ENCODE data around the gene AGAP2.

The AGAP2 gene

DNA sequence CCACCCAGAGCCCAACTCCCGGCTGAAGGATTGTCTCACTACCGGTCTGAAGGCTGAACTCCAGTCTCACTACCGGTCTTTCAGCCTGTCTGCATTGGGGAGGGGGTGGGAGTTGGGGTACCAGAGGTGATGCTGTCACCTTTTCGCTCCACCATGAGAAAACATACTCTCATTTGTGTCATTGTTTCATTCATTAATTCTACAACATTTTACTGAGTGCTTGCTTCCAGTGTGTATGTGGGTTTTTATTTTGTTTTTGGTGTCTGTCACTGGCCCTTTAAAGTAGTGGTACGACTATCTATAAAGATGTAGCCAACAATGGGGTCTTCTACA is 14.1 kb upstream of the AGAP2 start:
- no peak for DNase-seq

DNA sequence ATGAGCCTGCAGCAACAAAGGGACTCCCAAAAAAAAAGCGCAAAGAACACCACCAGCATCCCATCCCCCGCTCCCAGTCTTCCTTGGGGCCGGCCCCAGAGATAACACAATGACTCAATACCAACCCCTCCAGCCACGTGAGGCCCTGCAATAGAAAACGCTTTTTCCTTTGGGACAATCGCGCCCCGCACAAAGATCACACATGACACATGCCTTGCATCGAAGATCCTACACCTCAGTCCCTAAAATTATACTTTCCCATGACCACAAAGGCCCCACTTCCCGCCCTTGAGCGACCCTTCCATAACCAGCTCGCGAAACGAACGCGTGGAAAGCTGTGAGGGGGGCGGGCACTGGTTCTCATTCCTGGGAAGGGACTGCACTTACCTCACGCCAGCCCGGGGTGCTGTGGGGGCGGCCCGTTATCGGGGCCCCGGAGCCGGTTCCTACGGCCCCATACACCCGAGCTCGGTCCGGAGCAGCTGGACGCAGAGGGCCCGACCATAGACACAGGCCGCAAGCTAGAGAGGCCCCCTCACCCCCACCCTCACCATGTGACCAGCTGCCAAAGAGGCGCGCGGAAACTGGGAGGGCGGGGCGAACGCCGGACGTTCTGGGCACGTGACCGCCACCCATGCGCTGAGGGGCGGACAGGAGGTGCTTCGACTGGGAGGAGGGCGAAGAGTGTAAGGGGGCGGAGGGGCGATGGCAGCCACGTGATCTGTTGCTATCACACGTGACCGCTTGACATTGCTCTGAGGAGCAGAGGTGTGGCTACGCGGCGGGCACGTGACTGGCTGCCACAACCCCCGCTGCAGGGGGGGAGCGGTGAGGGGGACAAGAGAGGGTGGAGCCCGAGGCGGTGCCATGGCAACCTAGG is 13.5 kb upstream of the AGAP2 start, which contains the start of gene CDK4:
TSS of gene CDK4 (minus strand) at position 523 of the 880 bp plus-strand sequence. CDS start 593 bp downstream, outside the sequence.
- DNase-seq, result peak; percentile 99 to 100

DNA sequence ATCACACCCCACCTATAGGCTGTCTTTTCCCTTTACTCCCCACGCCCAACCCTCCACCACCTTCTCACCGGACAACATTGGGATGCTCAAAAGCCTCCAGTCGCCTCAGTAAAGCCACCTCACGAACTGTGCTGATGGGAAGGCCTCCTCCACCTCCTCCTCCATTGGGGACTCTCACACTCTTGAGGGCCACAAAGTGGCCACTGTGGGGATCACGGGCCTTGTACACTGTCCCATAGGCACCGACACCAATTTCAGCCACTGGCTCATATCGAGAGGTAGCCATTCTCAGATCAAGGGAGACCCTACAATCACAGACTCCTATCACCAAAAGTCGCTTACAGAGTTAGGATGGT is 12.9 kb upstream of the AGAP2 start:
- no peak for DNase-seq

DNA sequence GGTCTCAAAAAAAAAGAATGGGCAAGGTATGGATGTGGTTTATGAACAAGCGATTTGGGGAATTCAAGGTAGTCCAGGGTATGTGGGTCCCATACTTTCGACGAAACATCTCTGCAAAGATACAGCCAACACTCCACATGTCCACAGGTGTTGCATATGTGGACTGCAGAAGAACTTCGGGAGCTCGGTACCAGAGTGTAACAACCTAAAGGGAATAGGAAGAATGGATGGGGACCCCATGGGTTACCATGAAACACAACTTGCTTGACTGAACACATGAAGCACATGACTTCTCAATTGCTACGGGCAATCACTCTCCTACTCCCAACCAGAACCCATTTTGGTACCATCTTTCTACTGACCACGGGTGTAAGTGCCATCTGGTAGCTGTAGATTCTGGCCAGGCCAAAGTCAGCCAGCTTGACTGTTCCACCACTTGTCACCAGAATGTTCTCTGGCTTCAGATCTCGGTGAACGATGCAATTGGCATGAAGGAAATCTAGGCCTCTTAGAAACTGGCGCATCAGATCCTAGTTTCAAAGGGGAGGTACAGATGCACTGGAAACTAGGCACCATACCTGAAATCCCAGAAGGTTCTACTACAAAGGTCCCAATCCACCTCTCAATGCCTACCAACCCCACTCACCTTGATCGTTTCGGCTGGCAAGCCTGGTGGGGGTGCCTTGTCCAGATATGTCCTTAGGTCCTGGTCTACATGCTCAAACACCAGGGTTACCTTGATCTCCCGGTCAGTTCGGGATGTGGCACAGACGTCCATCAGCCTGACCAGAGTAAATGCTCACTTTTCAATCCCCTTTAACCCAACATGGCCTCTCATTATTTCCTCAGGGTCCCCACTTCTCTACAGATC is 12.3 kb upstream of the AGAP2 start:
- DNase-seq, result no peak

DNA sequence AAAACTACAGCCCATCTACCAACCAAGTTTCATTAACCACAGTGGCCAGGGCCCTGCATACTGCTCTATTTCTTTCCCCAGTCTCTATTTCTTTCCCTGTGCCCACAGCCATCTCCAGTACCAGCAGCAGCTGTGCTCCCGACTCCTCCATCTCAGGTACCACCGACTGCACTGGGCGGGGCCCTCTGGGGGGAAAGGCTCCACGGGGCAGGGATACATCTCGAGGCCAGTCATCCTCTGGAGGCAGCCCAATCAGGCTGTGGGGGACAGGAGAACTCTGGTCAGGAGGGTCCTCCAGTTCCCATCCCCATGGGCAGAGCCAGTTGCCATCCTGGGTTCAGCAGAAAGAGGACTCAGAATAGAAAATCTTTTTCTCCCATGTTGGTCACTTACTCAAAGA is 10.5 kb upstream of the AGAP2 start:
- no peak for DNase-seq

DNA sequence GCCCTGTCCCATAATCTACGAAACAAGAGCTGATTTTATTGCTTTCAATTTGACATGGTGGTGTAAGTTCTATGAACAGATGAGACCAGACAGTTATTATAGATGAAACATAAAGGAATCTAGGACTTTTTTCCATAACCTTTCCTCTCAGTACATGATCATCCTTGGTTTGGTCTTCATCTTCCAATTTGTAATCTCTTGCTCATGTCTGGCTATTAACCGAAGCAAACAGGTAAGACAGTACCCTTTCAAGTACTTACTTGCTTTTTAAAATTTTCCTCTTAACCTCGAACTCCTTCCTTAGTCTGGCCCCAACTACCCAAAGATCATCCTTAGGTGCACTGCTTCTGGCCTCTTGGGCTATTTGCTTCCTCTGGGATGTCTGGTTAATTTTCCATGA is 7.5 kb upstream of the AGAP2 start:
- no peak for DNase-seq

DNA sequence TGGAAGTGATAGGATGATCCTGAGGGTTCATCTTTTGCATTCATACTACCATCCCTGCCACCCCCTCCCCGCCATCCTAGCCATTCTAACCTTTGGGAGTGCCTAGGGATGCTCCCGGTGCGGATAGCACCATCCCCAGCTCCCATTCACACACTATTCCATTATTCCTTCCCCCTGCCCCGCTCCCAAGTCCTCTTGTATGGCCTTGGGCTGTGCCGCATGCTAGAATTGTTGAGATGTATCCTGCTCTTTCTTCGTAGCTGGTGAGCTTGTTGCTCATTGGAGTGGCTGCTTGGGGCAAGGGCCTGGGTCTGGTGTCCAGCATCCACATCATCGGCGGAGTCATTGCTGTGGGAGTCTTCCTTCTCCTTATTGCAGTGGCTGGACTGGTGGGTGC is 6.9 kb upstream of the AGAP2 start:
- no peak for DNase-seq

DNA sequence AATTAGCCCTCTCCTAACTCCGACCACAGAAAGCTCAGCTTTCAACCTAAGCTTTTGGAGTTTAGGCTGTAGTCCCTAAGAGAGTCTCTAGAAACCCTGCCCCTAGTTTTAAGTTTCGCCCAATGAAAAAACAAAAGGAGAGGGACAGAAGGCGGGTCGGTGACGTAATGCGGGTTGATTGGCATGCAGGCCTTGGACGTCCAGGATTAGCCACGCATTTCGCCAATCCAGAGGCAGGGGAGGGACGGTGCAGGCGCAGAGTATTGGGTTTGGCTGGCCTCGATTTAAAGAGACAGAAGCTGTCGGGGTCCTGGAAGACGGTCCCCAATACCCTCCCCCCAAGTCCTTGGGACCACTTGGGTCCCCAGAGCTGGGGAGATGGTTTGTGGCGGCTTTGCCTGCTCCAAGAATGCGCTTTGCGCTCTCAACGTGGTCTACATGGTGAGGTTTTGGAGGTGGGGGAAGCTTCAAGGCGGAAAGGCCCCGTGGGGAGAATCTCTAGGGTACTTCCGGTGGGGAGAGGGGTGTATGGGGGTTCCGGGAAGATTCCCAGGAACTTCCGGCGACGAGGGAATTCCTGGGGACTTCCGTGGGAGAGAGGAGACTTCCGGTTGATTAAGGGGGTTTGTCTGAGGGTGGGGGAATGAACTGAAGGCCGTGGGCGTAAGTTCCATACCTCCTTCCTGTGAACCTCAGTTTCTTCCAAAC is 6.4 kb upstream of the AGAP2 start, which contains the start of gene TSPAN31:
TSS of gene TSPAN31 (plus strand) at position 263 of the 708 bp plus-strand sequence. CDS start at position 379, 116 bp downstream.
- peak; percentile 94 to 97 for DNase-seq

DNA sequence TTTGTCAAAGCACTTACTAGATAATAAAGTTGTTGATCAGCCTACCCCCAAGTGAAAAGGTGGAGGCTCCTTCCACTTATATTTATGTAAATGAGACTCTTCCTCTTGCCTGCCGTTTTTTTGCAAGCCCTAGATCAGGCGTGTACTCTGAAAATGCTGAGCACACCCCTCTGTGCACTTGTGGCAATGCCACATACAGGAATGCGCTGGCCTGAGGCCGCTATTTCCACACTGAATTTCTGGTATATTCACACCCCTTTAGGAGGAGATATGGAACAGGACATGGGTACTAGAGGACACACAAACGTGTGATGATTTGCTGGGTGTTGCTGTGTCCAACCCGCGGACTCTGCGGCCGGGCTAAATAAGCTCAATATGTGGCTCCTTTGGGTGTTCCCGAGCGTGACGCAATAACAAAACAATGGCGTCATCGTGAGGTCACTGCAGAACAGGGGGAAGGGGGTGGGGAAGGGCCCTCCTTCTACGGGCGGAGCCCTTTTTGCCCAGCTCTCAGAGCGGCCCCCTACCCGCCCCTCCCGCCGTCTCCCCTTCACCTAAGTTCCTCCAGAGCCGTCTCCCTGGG is 5.7 kb upstream of the AGAP2 start:
- no peak for DNase-seq

DNA sequence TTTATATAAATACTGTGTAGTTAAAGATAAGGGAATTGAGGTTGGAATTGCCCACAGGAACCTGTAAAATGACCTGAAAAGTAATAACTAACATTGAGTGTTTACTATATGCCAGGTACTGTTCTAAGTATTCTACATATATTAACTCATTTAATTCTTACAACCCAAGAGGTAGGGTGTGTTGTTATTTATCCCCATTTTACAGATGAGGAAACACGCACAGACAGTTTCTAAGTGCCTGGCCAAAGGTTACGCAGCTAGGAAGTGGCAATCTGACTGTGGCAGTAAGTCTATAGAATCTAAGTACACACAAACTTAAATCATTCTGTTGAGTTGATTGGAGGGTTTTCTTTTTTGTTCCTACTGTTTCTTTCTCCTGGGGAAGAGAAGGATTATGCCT is 5.2 kb upstream of the AGAP2 start:
- no peak for DNase-seq

DNA sequence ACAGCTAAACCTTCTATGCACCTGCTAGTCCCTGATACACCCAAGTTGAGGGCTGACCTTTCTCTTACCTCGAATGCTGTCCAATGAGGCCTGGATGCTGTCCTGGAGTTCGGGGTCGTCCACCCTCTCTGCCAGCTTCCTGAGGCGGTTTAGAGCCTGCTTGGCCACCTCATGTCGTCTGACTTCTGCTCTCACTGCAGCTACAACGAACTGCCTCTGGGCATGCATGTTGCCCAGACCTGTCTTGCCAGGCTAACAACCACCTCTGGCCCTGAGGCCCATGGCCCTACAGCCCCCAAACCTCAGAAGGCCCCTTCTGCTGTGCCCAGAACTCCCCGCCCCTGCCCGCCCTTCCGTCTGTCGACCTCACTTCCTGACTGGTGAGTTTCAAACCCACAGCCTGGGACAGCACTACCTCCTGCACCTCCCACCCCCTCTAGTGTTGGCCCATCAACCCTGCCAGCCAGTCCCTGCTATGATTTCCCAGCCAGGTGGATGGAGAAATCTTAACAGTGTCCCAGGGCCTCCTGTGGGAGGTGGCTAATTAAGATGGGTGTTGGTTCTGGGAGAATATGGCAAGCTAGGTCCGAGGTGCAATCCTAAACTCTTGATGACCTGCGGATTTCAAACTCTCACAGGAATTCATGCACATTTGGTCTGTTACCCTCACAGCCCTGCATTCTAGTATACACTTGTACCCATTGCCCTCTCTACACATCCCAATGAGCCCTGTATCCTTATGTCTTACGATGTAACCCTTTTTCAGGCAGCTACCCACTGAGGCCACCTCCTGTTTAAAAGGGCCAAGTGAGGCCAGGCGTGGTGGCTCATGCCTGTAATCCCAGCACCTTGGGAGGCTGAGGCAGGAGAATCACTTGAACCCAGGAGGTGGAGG is 3.5 kb upstream of the AGAP2 start:
- no peak for DNase-seq

DNA sequence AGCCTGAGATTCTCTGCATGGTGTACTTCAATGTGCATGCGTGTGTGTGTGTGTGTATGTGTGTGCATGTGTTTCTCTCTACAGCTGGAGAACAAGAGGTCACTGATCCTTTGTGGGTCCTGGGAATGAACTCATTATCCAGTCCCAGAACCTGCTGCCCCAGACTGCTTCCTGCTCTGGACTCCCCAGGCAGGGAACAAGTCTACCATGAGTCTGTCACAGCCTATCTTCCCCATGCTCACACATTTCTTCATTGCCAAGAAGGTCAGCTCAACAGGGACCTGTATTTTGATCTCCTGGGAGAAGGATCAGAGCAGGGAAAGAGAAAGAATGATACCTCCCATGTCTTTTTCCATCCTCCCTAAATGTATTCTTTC is 2.9 kb upstream of the AGAP2 start:
- DNase-seq, result no peak

DNA sequence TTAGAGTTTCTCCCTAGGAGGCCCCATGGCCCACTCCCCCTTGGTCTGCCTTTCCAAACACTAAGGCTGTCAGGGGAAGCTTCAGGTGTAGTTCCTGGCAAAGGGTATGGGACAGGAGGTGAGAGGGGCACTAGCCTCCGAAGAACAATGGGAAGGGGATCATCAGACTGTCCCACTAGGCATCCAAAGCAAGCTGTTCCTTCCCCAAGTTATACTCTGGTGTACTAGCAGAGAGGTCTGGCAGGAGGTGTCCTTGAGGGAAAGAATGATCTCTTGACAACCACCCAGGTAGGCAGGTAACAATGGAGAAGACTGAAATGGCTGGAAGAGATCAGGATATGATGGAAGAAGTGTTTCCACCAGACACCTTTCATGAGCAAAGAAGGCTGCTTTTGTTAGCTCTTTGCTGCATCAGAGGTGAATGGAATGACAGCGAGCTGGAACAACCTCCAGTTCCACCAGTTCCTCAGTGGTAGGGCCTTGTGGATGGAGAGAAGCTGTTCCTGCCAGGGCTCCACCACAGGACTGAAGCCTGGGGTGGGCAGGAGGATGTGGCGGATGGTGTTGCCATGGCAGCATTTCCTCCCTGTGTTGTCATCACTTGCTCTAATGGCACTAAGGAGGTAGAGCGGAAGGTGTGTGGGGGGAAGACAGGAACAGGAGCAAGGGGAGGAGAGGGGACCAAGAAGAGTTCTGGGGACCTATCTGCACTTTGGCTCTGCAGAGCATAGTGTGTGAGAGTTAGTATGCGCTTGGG is 2.3 kb upstream of the AGAP2 start:
- DNase-seq, result no peak

DNA sequence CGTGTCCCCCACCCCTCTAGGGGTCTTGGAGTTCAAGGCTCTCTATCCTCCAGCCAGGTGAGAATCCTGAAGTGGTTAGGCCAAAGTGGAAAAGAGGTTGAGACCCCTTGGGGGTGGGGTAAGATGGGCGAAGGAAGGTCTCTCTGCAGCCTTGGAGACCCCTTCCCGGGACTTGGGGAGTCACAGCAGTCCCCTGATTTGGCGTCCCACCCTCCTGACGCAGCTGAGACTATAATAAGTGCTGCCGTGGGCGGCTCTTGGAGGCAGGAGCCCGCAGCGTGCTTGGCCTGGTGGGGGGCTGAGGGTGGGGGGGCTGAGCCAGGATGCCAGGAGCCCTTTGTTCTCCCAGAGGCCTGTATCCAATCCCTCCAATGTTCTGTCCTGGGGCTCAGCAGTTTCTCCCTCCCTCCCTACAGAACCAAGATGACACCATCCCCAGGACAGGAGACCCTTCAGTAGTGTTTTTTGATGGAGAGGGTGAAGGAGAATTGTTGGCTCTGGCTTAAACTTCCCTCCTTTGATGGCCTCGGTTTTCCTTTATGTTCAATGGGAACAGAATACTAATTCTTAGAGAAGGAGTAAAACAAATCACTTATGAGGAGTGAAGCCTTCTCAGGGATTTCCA is 1.5 kb upstream of the AGAP2 start:
- no peak for DNase-seq

DNA sequence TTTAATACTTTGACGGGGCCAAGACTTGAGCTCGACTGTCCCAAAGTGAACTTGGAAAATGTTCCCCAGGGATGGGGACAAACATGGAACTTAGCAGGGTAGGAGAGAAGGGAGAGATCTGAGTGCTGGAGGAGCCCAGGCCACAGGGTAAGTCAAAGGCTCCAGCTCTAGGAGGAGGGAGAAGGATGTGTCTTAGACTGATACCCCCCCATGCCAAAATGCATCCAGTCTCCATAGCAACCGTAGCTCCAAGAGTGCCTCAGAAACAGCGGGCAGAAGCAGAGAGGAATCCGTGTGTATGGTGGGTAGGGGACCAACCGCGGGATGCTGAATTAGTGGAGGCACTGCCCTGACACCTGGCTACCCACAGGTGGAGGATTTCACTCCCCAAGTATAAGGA is 845 bp upstream of the AGAP2 start:
- no peak for DNase-seq

DNA sequence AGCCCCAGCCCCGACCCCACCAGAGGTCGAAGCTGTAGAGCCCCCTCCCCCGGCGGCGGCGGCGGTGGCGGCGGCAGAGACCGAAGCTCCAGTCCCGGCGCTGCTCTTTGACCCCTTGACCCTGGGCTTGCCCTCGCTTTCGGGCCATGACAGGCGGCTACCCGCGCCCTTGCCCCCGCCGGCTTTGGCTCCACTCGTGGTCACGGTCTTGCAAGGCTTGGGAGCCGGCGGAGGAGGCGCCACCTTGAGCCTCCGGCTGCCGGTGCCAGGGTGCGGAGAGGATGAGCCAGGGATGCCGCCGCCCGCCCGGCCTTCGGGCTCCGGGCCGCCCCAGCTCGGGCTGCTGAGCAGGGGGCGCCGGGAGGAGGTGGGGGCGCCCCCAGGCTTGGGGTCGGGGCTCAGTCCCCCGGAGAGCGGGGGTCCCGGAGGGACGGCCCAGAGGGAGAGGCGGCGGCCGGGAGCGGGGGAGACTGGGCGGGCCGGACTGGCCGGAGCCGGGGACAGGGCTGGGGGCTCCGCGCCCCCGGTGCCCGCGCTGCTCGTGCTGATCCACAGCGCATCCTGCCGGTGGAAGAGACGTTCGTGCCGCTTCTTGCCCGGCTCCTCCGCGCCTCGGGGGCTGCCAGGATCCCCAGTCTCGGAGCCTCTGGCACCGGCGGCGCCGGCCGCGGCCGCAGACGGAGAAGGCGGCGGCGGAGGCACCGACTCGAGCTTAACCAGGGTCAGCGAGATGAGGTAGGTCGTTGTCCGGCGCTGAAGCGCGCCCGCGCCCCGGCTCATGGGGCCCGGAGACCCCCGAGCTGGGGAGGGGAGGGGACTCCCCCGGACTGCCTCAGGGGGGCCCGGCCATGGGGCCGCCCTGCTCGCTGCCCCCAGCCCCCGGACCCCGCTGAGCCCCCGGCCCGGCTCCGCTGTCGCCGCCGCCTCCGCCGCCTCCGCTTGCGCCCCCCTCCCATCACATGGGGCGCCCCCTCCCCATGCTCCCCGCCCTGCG is 778 bp downstream of the AGAP2 start:
- DNase-seq, result no peak

DNA sequence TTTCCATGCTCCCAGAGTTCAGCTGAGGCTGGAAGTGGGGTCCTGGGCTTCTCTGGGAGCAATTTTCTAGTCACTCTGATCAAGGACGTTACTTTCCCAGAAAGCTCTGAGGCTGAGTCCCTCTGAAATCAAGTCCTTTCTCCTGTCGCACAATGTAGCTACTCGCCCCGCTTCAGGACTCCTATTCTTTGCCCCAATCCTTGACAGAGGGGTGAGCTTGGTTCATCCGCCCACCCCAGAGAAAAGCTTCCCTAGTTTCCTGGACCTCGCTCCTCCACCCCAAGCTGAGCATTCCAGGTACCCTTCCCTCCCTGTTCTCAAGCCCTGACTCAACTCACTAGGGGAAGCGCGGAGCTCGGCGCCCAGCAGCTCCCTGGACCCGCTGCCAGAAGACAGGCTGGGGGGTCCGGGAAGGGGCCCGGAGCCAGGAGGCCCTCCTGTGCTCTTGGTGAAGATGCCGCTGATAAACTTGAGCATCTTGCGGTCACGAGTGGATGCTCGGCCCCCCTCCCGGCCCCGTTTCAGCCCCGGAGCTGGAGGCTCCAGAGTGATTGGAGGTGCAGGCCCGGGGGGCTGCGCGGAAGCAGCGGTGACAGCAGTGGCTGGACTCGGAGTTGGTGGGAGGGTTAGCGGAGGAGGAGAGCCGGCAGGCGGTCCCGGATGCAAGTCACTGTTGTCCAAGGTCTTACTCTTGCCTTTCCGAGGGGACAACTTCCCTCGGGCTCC is 1.6 kb downstream of the AGAP2 start:
- no peak for DNase-seq

DNA sequence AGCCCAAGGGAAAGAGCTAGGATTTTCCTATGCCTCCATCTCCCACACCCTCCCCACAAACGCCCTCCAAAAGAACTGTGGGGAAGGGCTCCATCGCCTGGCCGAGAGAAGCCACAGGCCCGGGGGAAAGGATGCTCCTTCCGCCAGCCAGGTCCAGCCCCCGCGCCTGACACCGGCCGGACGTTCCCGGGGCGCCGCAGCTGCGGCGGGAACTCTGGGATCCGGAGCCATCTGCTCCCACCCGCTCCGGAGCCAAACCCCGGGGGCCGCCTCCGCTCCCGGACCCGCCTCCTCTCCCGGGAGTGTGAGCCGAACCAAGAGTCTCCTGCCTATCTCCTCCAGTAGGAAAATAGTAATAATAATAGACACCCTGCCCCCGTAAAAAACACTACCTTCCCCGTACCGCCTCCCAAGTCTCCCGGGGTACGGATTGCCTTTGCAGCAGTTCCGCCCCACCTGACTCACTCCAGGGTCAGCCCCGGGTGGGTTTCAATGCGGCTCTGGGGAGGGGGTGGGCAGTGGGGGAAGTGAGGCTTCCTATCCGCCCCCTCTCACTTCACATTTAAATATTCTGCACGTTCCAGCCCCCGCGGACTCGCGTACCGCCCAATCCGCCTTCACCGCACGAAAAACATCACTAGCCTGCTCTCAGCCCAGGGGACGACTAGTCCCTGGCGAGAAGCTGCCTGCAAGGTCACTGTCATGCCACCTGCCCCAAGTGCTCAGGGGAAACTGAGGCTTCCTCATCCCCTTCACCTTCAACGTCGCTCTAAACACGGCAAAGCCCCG is 2.4 kb downstream of the AGAP2 start:
- DNase-seq, result peak; percentile 32 to 73
